ENCODE results near the gene OGFOD3.
"Not testable (repeated sequence)": the region's sequence is repeated elsewhere in the genome, so short reads cannot be mapped to it uniquely, and the experiment has no call there.

The OGFOD3 gene

GRCh38 chr17:82369211-82369610, 49.2 kb downstream of the OGFOD3 start:
- TF ChIP-seq CTCF (IDR thresholded peaks at IDR 0.05; ENCODE audit: borderline replicate concordance, insufficient read depth, low read depth, low read length) = no peak

GRCh38 chr17:82367724-82368524, 50.5 kb downstream of the OGFOD3 start:
- no peak overlapping the region for H3K4me3 ChIP-seq (ENCODE audit: low read depth, low read length)

More at GRCh38 chr17:82369211-82369610, 49.2 kb downstream of the OGFOD3 start:
- H3K4me3 ChIP-seq (ENCODE audit: low read depth, low read length) = no peak overlapping the region

DNA sequence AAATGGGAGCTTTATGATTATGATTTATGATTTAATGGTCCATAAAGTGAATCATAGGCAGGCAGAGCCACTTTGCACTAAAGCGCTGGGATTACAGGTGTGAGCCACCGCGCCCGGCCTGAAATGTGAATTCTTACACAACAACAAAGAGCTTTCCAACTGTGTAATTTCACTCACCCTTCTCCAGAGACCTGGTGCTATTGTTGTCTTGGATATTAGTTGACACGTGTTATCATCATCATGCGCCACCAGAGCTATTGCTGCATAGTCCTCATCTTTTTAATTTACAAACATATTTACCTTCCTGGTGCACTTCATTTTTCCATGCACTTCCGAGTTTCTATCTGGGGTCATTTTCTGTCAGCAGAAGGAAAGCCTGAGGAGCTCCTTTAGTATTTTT, 51.6 kb downstream of the OGFOD3 start:
- no peak overlapping the region for H3K4me3 ChIP-seq (ENCODE audit: low read depth, low read length)
- no peak for TF ChIP-seq CTCF (IDR thresholded peaks at IDR 0.05; ENCODE audit: borderline replicate concordance, insufficient read depth, low read depth, low read length)

More at GRCh38 chr17:82367724-82368524, 50.5 kb downstream of the OGFOD3 start:
- TF ChIP-seq CTCF (IDR thresholded peaks at IDR 0.05; ENCODE audit: borderline replicate concordance, insufficient read depth, low read depth, low read length) = no peak

GRCh38 chr17:82365606-82366295, 52.6 kb downstream of the OGFOD3 start:
- no peak overlapping the region for H3K4me3 ChIP-seq (ENCODE audit: low read depth, low read length)
- no peak for TF ChIP-seq CTCF (IDR thresholded peaks at IDR 0.05; ENCODE audit: borderline replicate concordance, insufficient read depth, low read depth, low read length)

- TF ChIP-seq CTCF (IDR thresholded peaks at IDR 0.05; ENCODE audit: borderline replicate concordance, insufficient read depth, low read depth, low read length) = no peak
- H3K4me3 ChIP-seq (ENCODE audit: low read depth, low read length) = no peak overlapping the region
Observed at GRCh38 chr17:82361885-82362633, 56.3 kb downstream of the OGFOD3 start.

DNA sequence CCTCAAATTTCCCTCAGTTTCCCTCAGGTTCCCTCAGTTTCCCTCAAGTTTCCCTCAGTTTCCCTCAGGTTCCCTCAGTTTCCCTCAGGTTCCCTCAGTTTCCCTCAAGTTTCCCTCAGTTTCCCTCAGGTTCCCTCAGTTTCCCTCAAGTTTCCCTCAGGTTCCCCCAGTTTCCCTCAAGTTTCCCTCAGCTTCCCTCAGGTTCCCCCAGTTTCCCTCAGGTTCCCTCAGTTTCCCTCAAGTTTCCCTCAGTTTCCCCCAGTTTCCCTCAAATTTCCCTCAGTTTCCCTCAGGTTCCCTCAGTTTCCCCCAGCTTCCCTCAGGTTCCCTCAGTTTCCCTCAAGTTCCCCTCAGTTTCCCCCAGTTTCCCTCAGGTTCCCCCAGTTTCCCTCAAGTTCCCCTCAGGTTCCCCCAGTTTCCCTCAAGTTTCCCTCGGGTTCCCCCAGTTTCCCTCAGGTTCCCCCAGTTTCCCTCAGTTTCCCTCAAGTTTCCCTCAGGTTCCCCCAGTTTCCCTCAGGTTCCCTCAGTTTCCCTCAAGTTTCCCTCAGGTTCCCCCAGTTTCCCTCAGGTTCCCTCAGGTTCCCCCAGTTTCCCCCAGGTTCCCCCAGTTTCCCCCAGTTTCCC, 58.8 kb downstream of the OGFOD3 start:
- not testable (repeated sequence) for H3K4me3 ChIP-seq (ENCODE audit: low read depth, low read length)

Data from GM12875 (cell line).